HG02763 (cell line): ENCODE measurements around the gene TSR3.

ENCODE experiments used
- ATAC-seq: cut with Tn5 transposase; IDR thresholded peaks from one replicate; pipeline ENCODE4 v1.9.1; 2021; ENCODE audit warnings: mild to moderate bottlenecking, moderate library complexity; ENCODE audit not compliant: unreplicated experiment

The TSR3 gene

DNA sequence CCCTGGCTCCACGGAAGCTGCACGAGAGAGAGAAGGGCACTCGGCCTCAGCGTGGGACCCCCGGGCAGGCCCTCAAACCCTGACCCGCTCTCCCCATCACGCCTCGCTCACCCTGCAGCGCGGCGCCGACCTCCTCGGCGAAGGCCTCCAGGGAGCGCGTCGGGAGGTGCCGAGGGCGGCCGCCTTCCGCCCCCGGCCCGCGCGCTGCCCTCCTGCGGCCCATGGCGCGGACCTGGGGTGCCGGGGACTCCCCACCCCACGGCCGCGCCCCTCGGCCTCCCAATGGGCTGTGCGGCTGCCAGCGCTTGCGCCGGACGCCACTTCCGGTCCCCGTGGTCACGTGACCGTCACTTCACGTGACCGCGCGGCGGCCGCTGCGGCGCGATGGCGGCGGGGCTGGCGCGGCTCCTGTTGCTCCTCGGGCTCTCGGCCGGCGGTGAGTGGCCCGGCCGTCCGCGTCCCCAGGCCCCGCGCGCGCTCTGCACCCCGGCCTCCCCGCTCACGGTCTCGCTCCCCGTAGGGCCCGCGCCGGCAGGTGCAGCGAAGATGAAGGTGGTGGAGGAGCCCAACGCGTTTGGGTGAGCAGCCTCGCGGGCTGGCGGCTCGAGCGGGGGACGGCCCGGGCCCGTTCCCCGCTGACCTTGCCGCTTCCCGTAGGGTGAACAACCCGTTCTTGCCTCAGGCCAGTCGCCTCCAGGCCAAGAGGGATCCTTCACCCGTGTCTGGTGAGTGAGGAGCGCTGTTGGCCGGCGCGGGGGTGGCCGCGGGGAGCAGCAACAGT, at the start of gene TSR3, which contains the start of gene GNPTG:
TSS of gene TSR3 (minus strand) at position 297 of the 781 bp plus-strand sequence. CDS start at position 223, 74 bp downstream.
TSS of gene GNPTG (plus strand) at position 350 of the 781 bp plus-strand sequence. CDS start at position 385, 35 bp downstream.
- peak; percentile 77 for ATAC-seq

DNA sequence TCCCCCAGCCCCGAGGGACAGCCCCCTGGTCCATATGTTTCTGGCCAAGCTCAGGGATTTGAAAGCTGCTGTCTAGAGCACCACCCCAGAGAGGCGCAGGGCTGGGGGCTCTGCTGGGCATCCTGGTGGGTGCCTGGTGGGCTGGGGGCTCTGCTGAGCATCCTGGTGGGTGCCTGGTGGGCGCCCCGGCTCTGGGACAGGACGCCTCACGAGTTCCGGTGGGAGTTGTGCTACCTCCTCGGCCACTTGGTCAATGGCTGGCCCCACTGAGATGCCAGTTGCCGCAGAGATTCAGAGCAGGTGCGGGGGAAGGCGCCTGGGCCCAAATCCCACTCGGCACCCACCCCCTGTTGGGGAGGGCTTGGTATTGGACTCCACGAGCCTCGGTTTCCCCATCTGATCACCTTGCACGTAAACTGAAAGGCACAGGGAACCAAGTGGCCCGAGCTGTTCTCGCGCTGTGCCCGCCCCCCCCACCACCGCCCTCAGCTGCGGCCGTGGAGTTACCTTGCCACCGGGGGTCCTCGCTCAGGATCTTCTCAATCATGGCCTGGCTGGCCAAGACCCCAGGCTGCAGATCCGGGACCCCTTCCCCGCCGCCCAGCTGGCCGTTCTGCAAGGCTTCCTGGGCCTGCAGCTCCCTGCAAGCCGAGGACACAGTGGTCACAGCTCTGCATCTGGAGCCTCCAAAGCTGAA, 49.5 kb upstream of the TSR3 start:
- ATAC-seq, result no peak

DNA sequence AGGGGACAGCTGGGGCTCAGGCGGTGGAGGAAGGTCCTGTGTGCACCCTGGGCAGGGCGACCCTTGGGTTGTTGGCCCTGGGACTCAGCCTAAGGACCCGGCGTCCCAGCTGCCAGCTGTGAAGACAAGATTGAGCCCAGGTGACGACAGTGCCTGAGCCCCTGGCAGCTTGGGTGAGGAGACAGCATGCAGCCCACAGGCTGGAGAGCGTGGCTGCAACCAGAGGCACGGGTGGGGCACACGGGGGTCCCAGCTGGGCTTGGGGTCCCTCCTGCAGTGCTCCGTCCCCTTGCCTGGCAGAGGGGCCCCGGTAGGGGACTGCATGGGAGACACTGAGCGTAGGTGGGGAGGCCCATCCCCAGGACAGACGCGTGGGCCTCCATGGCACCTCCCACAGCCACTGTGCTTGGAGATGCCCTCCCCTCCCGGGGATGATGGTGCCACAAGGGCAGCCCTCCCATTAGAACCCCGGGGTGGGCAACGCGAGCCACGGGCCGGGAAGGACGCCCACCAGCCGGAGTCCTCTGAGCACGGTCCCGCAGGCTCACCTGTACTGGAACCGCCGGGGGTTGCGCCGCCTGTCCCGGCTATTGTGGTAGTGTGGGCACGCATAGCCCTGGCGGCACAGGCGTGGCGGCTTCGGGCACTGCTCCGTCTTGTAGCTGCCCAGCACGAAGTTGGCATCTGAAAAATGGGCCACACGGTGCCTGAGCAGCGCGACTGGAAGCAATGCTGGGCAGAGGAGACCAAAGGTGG, 47.3 kb upstream of the TSR3 start:
- ATAC-seq, result no peak

DNA sequence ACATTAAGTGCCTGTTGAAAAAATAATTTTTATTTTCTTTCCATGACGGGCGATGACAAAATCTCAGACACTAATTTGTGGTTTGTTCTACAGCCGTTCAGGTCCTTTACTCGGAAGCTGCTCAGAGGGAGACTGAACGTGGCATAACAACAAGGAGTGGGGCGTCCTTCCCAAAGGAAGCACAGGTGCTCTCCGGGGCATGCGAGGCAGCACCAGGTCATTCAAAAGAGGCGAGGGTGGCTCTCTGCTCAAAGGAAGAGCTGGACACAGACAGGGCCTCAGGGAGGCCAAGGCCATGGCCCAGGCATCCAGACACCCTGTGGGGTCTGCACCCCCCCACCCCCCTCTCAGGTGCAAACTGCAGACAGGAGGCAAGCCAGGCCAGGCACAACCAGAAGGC, 46.7 kb upstream of the TSR3 start:
- no peak for ATAC-seq

DNA sequence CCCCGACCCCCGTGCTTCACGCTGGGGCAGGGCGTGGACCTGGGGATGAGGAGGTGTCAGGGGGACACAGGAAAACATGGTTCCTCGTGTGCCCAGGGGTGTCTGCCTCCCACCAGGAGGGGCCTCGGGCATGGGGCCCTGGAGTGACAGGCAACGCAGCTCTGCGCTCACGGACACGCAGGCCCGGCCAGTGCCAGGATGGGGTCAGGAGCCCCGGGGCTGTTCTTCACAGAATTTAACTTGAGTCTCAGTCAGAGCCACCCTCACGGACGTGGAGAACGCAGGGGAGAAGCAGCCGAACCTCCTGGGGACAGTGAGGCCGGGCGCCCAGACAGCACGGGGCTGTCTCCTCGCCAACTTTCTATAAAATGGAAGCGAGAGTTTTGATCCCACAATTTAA, 46.1 kb upstream of the TSR3 start:
- no peak for ATAC-seq

DNA sequence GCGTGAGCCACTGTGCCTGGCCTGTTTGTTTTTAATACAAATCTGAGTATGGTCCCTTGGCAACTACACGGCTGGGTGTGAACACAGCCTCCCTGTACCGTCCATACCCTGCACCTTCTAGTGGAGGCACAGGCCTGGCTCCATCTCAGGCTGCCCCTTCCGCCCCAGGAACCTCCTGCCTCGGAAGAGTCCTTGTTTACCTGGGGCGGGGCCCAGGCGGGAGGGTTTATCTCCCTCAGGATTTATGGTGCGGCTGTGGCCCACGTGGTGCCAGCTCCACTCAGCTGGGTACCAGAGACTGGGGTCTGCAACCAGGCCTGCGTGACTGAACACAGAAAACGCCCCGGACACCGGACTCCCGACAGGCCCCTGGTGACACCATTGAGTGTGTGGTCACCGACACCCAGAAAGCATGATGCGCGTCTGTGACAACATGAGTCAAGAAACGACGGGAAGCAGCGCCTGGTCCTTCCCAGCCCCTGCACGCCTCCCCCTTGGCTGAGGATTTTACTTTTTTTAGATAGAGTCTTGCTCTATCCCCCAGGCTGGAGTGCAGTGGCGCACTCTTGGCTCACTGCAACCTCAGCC, 43.9 kb upstream of the TSR3 start:
- no peak for ATAC-seq

DNA sequence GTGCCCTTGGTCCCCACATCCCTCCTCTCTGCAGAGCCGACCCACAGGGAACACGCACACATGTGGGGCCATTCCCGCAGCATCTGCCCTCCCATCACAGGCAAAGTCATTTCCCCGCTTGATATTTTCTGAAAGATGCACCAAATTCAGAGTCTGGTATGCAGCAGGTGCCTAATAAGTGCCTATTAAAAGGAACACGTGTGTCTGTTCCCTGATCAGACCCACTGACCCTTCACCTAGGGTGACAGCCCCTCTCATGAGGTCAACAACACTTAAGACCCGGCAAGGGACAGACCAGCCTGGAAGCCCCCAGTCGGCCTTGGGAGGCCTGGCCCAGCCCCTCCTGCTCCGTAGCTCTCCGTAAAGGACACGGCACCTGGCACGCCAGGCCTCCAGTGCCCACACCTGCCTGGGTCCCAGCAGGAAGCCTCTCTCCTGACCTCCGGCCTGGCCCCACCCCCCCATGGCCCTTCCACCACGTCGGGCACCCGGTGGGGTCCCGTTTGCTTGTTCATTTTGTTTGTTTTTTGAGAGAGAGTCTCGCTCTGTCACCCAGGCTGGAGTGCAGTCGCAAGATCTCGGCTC, 42.8 kb upstream of the TSR3 start:
- no peak for ATAC-seq

DNA sequence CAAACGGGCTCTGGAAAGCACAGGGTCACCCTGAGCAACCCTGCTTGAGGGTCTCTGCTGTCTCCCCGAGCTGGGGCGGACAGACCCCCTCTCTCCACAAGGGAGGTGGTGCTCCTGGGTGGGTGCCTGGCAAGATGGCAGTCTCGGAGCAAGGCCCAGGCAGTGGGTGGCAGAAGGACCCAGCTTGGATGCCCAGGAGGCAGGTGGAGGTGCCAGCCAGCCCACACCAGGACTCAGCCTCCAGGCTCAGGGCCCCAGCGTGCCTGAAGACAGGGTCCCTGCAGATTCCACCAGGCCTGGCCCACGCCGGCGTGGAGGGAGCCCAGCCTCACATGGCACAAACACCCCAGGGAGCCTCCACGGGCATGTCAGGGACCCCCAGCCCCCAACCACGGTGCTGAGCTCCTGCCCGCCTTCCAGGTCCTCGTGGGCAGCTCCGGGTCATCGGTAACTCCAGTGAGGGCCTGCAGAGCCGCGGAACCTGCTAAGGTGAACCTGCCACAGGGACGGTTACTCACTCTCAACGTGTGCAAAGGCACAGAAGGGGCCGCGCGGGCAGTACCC, 42.0 kb upstream of the TSR3 start:
- no peak for ATAC-seq

DNA sequence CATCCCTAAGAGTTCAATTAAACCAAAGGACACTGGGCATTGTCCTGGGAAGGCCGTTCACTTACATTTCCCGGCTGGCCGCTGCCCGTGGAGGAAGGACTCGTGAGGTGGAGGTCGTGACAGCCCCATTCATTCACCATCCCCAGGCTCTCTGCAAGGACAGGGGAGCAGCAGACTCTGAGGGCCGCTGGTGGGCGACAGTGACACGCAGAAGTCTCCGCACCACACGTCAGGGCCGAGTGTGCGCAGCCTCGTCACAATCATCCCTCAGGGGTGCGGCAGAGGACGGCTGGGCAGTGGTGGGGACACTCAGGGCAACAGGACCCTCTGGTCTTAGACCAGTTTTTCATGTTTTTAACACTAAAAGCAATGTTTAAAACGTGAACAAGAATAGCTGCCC, 41.1 kb upstream of the TSR3 start:
- no peak for ATAC-seq

DNA sequence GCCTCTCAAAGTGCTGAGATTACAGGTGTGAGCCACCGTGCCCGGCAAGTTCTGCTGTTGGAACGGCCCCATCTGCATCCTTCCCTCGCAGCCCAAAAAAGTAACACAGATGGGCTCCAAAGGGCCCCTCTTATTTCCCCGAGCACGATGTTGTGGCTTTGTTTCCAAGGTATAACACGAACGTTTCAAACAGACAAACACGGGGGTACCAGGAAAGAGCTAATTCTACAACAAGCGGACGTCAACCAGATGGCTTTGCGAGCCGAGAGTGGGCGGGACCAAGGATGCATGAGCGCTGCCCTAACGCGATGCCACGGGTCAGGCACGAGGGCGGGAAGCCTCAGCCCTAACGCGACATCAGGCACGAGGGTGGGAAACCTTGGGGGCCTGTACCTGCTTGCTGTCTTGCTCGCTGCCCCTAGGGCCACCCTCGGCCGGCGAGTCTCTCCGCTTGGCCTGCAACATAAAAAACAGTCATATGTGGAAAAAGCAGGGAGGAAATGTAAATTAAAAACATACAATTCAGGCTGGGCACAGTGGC, 38.6 kb upstream of the TSR3 start:
- ATAC-seq, result no peak

DNA sequence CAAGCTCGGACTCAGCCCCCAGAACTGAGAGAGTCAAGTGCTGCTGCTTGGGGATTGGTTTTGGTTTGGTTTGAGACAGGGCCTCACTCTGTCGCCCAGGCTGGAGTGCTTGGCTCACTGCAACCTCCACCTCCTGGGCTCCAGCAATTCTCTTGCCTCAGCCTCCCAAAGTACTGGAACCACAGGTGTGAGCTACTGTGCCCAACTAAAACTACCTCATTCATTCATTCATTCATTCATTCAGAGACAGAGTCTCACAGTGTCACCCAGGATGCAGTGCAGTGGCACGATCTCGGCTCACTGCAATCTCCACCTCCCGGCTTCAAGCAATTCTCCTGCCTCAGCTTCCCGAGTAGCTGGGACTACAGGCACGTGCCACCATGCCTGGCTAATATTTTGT, 38.1 kb upstream of the TSR3 start:
- no peak for ATAC-seq

DNA sequence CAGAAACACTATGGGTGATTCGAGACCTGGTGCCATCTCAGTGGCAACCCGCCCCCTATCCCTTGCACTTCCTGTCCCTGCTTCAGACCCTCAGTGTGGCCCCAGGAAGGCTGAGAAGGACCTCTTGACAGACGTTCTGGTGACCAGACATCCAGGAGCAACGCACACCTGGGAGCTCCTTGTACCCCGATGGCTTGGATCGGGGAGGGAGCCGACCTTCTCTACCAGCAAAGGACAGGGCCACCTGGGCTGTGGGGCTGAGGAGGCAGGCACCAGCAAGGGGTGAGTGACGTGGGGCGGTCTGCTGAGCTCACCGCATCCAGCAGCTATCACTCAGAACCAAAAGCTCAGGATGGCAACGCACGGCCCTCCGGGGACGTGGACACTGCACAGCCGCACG, 35.7 kb upstream of the TSR3 start:
- no peak for ATAC-seq

DNA sequence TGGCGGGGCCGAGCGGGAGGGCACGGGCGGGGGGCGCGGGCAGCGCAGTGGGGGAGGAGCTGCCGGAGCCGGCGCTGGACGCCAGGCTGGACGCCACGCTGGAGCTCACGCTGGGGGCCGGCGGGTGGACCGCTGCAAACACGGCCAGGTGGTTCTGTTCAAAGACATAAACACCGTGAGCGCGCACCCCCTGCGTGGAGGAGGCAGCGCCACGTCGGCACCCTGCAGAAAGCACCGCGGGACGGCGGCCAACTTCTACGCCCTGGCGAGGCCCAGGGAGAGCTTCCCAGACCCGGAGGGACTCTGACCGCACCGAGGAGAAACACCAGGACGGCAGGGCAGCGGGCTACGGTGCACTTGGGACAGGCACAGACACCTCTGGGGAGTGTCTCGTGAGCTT, 33.6 kb upstream of the TSR3 start:
- ATAC-seq, result no peak

DNA sequence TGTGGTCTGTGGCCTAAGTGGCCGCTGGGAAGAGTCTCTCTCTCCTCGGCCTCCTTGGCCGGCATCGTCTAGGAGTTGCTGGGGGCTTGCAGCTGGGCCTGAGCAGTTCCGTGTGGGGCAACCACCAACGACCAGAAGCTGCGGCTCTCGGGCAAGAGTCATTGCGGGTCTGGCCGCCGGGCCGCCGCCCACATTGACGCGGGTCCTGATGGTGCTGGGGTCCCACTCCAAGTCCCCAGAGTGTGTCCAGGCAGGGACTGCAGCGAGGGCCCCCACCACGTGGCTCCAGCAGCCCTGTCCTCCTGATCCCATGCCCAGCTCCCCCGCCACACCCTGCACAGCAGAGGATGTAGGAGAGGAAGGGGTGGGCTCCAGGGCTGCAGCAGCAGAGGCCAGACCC, 31.9 kb upstream of the TSR3 start:
- ATAC-seq, result no peak

DNA sequence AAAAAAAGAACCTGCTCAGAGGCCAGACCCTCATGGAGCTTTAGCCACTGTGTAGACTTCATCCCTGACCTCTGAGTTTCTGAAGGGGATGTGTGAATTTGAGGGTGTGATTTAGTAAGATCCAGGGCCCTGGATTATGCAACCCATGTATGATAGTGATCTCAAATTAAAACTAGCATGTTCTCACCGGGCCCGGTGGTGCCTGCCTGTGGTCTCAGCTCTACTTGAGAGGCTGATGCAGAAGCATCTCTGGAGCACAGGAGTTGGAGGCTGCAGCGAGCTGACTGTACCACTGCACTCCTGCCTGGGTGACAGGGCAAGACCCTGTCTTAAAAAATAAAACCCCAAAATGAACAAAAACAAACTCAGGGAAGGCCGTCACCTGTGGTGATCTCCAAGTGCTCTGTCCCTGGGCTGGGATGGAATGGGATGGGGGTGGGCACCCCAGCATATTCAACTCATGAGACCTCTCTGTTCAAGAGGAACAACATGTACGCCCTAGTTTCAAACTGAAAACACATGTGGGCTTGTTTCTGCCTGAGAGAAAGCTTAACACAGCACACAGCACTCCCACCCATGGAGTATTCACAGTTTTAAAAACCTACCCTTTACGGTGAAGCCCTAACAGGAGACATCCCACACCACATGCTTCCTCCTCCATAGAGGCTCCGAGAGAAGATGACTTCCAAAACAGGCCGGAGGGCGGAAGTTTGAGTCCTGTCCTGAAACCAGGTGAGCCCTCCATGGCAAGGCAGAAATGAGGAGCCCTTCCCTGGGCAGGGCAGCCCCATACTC, 30.1 kb upstream of the TSR3 start:
- no peak for ATAC-seq

DNA sequence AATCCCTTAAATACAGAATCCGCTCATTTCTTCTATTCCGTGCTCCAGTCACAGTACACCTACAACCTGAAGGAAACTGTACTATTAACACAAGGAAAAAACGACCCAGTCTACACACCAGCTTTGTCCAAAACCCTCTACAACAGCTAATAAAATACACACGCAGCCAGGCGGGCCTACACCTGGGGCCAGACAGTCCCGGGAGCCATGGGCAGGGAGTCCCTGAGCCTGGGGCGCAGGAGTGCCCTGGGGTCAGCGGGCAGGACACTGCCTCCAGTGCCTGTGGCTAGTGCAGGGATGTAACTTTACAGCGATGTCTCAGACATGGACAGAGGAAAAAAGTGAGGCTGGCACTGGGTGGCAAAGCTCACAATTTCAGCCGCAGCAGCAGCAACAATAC, 28.5 kb upstream of the TSR3 start:
- ATAC-seq, result no peak

DNA sequence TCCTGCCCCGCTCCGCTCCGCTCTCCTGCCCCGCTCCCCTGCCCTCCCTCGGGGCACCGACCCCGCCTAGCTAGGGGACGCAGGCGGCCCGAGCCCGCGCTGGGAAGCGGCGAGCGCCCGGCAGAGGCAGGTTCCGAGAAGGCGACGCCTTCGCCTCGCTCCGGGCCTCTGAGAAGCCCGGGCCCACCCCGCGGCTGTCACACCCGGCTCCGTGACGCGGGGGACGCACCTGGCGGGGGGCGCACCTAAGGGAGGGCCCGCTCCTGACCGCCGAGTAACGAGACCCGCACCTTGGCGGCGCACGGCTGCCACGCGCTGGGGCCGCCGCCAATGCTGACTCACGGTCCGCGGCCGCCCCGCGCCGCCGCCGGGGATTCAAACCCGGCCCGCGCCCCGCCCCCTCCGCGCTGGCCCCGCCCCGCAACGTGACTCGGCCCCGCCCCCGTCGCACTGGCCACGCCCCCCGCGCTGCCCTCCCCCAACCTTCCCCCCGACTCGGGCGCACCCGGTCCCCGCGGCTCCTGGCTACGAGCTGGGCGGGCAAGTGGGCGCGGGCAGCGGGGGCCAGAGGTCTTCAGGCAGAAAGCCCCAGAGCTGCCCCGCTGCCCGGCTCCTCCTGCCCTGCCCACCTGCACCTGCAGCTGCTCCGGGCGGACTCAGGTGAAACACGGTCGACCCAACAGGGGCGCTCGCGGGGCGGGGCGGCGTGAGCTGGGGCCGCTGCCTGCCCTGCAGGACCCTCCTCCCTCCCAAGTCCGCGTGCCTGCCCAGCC, 27.8 kb upstream of the TSR3 start:
- ATAC-seq, result no peak

DNA sequence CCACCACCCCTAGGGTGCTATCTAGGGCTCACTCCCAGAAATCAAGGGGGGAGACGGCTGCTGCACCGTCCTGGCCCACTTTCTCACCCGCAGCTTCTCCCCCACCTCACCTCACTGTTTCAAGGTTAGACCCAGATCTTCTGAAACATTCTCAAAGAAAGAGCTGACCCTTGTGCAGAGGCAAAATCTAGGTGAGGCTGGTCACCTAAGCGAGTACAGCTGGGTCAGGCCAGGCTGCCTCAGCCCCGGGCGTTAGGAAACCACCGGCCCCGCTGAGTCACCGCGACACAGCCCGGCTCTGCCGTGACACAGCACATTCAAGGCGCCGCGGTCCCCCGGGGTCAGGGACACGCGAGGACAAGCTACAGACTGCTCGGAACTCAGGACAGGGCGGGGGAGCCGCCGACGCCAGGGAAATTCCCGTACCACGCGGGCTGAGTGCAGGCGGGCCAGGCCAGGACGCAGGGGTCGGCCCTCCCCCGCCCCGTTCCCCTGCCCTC, 27.2 kb upstream of the TSR3 start:
- ATAC-seq, result no peak
